K562 (cell line): ENCODE measurements around the gene MRPL33. TPM values are rescaled to one million over a fixed set of nuclear protein-coding genes. Genes with fewer than 3 reads are reported as not detected.

Source experiments
- ATAC-seq: fragments of 200-7000 bp; cut with Tn5 transposase; 3 replicates; pipeline ENCODE4 v1.9.1; 2020; ENCODE audit warnings: moderate library complexity
- BruUV-seq: library from RNA; stranded (reverse); fragments of 400-500 nt; replicated peaks from 2 replicates; lab custom pipeline; 2021; lab: Mats Ljungman, UMichigan
- CTCF ChIA-PET: fragments of 300-600 bp; formaldehyde crosslinking; extraction: SDS; loops from one replicate; lab custom pipeline; 2021; ENCODE audit warnings: low intra/inter-chr PET ratio; lab: Yijun Ruan, JAX
- POLR2A ChIA-PET: fragments of 300-600, 350-650 bp; sonication (Branson Sonifier 250); formaldehyde crosslinking; extraction: SDS; loops from one replicate; lab custom pipeline; 2021; ENCODE audit warnings: antibody characterized with exemption, inconsistent platforms; lab: Yijun Ruan, JAX
- DNase-seq, 4 experiments: peaks; one replicate each; pipeline versions ENCODE4 v3.0.0 to v3.0.0-alpha.2; 2011 to 2018; ENCODE audit warnings: low spot score in 3 of 4, mixed read lengths in 3 of 4; ENCODE audit errors: extremely low read depth in 1 of 4
- FAIRE-seq: peaks from 2 replicates; lab custom pipeline; 2011; peaks lifted over from hg19 to GRCh38; lab: Jason Lieb, UNC
- H2AFZ ChIP-seq: 2 replicates; pipeline ENCODE4 v1.6.0; 2011; ENCODE audit warnings: low read depth, low read length, control low read depth, inconsistent platforms
- H3K27ac ChIP-seq: fragments of 200-600 bp; 3 replicates; pipeline ENCODE4 v1.8.0; 2011; ENCODE audit warnings: low read depth, mild to moderate bottlenecking, control low read depth, inconsistent platforms, low read length, moderate library complexity, mixed read lengths; ENCODE audit errors: extremely low read depth
- H3K27me3 ChIP-seq, 2 experiments: fragments of 300-600 bp in 1 of 2; 2 replicates in 1 of 2; 3 replicates in 1 of 2; pipeline versions ENCODE4 v1.6.0 to v1.8.0; 2011; ENCODE audit warnings: inconsistent platforms in 2 of 2, low read length in 2 of 2, mild to moderate bottlenecking in 1 of 2, mixed read lengths in 1 of 2, moderate library complexity in 1 of 2; ENCODE audit not compliant: control insufficient read depth in 2 of 2, insufficient read depth in 2 of 2
- H3K36me3 ChIP-seq: fragments of 300-600 bp; 3 replicates; pipeline ENCODE4 v1.8.0; 2011; ENCODE audit warnings: mild to moderate bottlenecking, low read length, inconsistent platforms; ENCODE audit not compliant: control insufficient read depth, insufficient read depth
- H3K4me1 ChIP-seq, 2 experiments: fragments of 200-600 bp in 1 of 2; replicated peaks in 1 of 2; 2 replicates in 1 of 2; 3 replicates in 1 of 2; pipeline versions ENCODE4 v1.5.1 to v1.8.0; 2011; ENCODE audit warnings: inconsistent platforms in 2 of 2, low read length in 2 of 2, mild to moderate bottlenecking in 1 of 2, mixed read lengths in 1 of 2, moderate library complexity in 1 of 2; ENCODE audit not compliant: control insufficient read depth in 2 of 2, insufficient read depth in 2 of 2
- H3K4me2 ChIP-seq: 2 replicates; pipeline ENCODE4 v1.6.1; 2011; ENCODE audit warnings: low read length, control low read depth, inconsistent platforms, mixed read lengths; ENCODE audit not compliant: insufficient read depth
- H3K4me3 ChIP-seq: fragments of 200-600 bp; sonication (generic), shearing (Covaris generic); 2 replicates; pipeline ENCODE4 v1.5.1; 2016; ENCODE audit warnings: control low read depth, inconsistent platforms
- H3K79me2 ChIP-seq: fragments of 200-600 bp; 3 replicates; pipeline ENCODE4 v1.8.0; 2011; ENCODE audit warnings: low read length, inconsistent platforms; ENCODE audit not compliant: control insufficient read depth, insufficient read depth
- H3K9ac ChIP-seq, 2 experiments: 2 replicates each; pipeline versions ENCODE4 v1.6.0 to v1.6.1; 2011; ENCODE audit warnings: low read depth in 2 of 2, low read length in 2 of 2, control low read depth in 1 of 2, inconsistent platforms in 1 of 2, mild to moderate bottlenecking in 1 of 2, mixed read lengths in 1 of 2; ENCODE audit not compliant: insufficient read depth in 1 of 2
- H3K9me1 ChIP-seq: one replicate; pipeline ENCODE4 v1.6.0; 2011; ENCODE audit warnings: inconsistent platforms, mild to moderate bottlenecking, low read length, moderate library complexity; ENCODE audit not compliant: control insufficient read depth, insufficient read depth
- H3K9me3 ChIP-seq: replicated peaks from 2 replicates; pipeline ENCODE4 v1.5.1; 2011; ENCODE audit warnings: low read depth, low read length, inconsistent platforms; ENCODE audit not compliant: control insufficient read depth, insufficient read depth
- H4K20me1 ChIP-seq: replicated peaks from 2 replicates; pipeline ENCODE4 v1.6.1; 2011; ENCODE audit warnings: low read length, inconsistent platforms, mixed read lengths; ENCODE audit not compliant: control insufficient read depth, insufficient read depth
- NONO ChIP-seq, 2 experiments: fragments of 200-400 bp in 1 of 2; fragments of 450-650 bp in 1 of 2; formaldehyde crosslinking in 1 of 2; IDR thresholded peaks; 2 replicates each; pipeline ENCODE4 v1.6.1; 2017; ENCODE audit warnings: low read depth in 2 of 2, mild to moderate bottlenecking in 2 of 2, moderate library complexity in 2 of 2, low read length in 1 of 2
- POLR2G ChIP-seq: fragments of 200-400 bp; formaldehyde crosslinking; IDR thresholded peaks from 2 replicates; pipeline ENCODE4 v1.6.1; 2017; ENCODE audit warnings: low read depth, mild to moderate bottlenecking, antibody characterized with exemption, low read length, moderate library complexity
- RFX1 ChIP-seq: fragments of 450-650 bp; IDR thresholded peaks from 2 replicates; pipeline ENCODE4 v1.6.1; 2016; ENCODE audit warnings: mild to moderate bottlenecking, moderate library complexity
- SMARCE1 ChIP-seq: fragments of 450-650 bp; IDR thresholded peaks from 2 replicates; pipeline ENCODE4 v1.7.1; 2016; ENCODE audit warnings: mild to moderate bottlenecking
- TAF7 ChIP-seq: fragments of 450-650 bp; IDR thresholded peaks from 2 replicates; pipeline ENCODE4 v1.6.1; 2016; ENCODE audit warnings: missing genetic modification characterization, missing compliant biosample characterization
- ZNF124 ChIP-seq: sonication (generic); formaldehyde crosslinking; IDR thresholded peaks from 2 replicates; pipeline ENCODE4 v1.8.1; 2022; ENCODE audit warnings: missing genetic modification reagents
- WGBS: fragments of 100-300 bp; shearing (Covaris generic); methylation state at CpG from one replicate; pipeline ENCODE4 v1.1.6; 2016; ENCODE audit warnings: low coverage, mixed read lengths; ENCODE audit not compliant: insufficient coverage; ENCODE audit errors: missing lambda C conversion rate; 5-methylcytosine and 5-hydroxymethylcytosine counted together
- in situ Hi-C: fragments of 300-500 bp; cut with MboI; formaldehyde crosslinking; loops from 4 replicates; pipeline ENCODE4 v1.15.0; 2018; ENCODE audit warnings: inconsistent platforms, mixed read lengths
- intact Hi-C: fragments of 100-400 bp; cut with micrococcal nuclease; formaldehyde crosslinking; loops from 2 replicates; pipeline ENCODE4 v1.14.2; 2022
- polyA plus RNA-seq, 8 experiments: library from polyadenylated mRNA; depleted of rRNA in 4 of 8; stranded (reverse) in 5 of 8; unstranded in 3 of 8; fragments of >200 nt; fragmentation: Nextera tagmentation in 2 of 8; fragmentation: Illumina TruSeq in 1 of 8; extraction: Ambion mirVana in 2 of 8; extraction: Trizol in 1 of 8; gene quantifications; 2 replicates each; pipeline versions ENCODE4 v1.2.1 to v1.2.3, GENCODE V29; 2011 to 2014; ENCODE audit warnings: inconsistent platforms in 1 of 8, missing spikeins in 1 of 8
- total RNA-seq, 7 experiments: library from RNA; depleted of rRNA in 6 of 7; stranded (reverse); fragments of >200 nt in 6 of 7; fragmentation: Illumina TruSeq in 2 of 7; extraction: Trizol in 2 of 7; gene quantifications; 2 replicates each; pipeline versions ENCODE4 v1.2.1 to v1.2.3, GENCODE V29; 2011 to 2021; ENCODE audit warnings: low replicate concordance in 1 of 7
- TF ChIP-seq, protein P1 (sequence below): fragments of 250-450 bp; sonication (Bioruptor Pico); IDR thresholded peaks from 2 replicates; pipeline ENCODE4 v1.4.0; 2020; ENCODE audit warnings: mild to moderate bottlenecking, moderate library complexity
- TF ChIP-seq, protein P2 (sequence below): fragments of 250-450 bp; sonication (Bioruptor Pico); IDR thresholded peaks from 2 replicates; pipeline ENCODE4 v1.4.0; 2020; ENCODE audit warnings: mild to moderate bottlenecking, moderate library complexity
- TF ChIP-seq, protein P3 (sequence below), 2 experiments: IDR thresholded peaks in 1 of 2; conservative IDR thresholded peaks in 1 of 2; 2 replicates each; pipeline ENCODE4 v1.6.1; 2016; ENCODE audit warnings: low read depth in 2 of 2, mild to moderate bottlenecking in 1 of 2, missing compliant biosample characterization in 1 of 2, missing genetic modification characterization in 1 of 2, moderate library complexity in 1 of 2
- TF ChIP-seq, protein P4 (sequence below): fragments of 450-650 bp; IDR thresholded peaks from one replicate; pipeline ENCODE4 v1.6.1; 2018; ENCODE audit warnings: mild to moderate bottlenecking, moderate library complexity; ENCODE audit not compliant: partially characterized antibody
- TF ChIP-seq, protein P5 (sequence below): IDR thresholded peaks from 2 replicates; pipeline ENCODE4 v1.6.1; 2016; ENCODE audit warnings: missing genetic modification characterization, missing compliant biosample characterization

MRPL33 gene
- total and polyA plus RNA-seq, 9 of the 15 experiments (the other 6 are each of a cell fraction or from before 2014, with no cell fraction given) = 68.3 to 338 (median 226) TPM

DNA sequence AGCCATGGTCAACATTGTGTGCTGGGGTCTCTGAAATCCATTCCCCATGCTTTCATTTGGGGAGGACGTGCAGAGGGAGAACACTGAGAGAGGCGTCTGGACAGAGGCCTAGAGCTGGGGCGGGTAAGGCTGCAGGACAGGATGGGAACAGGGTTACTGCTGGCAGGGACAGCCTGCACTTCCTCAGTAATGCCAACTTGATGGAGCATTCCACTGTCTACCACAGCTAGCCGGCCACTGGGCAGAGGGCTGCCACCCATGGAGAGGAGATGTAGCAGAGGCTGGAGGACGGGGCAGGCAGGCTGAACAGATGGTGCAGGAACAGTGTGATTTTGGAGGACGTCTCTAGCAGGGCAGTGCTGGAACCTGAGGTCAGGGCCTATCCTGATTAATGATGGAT is 29.3 kb downstream of the MRPL33 start:
- H3K4me2 ChIP-seq = no peak overlapping the region
- WGBS = 3% methylated on average over 6 of the region's 6 CpGs
- no peak for TF ChIP-seq ZNF124
- no peak for TF ChIP-seq RFX1
- TF ChIP-seq, protein P1, sequence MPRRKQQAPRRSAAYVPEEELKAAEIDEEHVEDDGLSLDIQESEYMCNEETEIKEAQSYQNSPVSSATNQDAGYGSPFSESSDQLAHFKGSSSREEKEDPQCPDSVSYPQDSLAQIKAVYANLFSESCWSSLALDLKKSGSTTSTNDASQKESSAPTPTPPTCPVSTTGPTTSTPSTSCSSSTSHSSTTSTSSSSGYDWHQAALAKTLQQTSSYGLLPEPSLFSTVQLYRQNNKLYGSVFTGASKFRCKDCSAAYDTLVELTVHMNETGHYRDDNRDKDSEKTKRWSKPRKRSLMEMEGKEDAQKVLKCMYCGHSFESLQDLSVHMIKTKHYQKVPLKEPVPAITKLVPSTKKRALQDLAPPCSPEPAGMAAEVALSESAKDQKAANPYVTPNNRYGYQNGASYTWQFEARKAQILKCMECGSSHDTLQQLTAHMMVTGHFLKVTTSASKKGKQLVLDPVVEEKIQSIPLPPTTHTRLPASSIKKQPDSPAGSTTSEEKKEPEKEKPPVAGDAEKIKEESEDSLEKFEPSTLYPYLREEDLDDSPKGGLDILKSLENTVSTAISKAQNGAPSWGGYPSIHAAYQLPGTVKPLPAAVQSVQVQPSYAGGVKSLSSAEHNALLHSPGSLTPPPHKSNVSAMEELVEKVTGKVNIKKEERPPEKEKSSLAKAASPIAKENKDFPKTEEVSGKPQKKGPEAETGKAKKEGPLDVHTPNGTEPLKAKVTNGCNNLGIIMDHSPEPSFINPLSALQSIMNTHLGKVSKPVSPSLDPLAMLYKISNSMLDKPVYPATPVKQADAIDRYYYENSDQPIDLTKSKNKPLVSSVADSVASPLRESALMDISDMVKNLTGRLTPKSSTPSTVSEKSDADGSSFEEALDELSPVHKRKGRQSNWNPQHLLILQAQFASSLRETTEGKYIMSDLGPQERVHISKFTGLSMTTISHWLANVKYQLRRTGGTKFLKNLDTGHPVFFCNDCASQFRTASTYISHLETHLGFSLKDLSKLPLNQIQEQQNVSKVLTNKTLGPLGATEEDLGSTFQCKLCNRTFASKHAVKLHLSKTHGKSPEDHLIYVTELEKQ (CRISPR knock-in tag) = no peak
- TF ChIP-seq, protein P2, sequence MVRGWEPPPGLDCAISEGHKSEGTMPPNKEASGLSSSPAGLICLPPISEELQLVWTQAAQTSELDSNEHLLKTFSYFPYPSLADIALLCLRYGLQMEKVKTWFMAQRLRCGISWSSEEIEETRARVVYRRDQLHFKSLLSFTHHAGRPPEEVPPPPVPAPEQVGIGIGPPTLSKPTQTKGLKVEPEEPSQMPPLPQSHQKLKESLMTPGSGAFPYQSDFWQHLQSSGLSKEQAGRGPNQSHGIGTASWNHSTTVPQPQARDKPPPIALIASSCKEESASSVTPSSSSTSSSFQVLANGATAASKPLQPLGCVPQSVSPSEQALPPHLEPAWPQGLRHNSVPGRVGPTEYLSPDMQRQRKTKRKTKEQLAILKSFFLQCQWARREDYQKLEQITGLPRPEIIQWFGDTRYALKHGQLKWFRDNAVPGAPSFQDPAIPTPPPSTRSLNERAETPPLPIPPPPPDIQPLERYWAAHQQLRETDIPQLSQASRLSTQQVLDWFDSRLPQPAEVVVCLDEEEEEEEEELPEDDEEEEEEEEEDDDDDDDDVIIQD (CRISPR knock-in tag) = no peak
- no peak for TF ChIP-seq POLR2G
- TF ChIP-seq, protein P3, sequence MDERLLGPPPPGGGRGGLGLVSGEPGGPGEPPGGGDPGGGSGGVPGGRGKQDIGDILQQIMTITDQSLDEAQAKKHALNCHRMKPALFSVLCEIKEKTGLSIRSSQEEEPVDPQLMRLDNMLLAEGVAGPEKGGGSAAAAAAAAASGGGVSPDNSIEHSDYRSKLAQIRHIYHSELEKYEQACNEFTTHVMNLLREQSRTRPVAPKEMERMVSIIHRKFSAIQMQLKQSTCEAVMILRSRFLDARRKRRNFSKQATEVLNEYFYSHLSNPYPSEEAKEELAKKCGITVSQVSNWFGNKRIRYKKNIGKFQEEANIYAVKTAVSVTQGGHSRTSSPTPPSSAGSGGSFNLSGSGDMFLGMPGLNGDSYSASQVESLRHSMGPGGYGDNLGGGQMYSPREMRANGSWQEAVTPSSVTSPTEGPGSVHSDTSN (CRISPR knock-in tag; IDR thresholded peaks at IDR 0.05; ENCODE audit: low read depth) = no peak
- TF ChIP-seq, protein P3 (tag; conservative IDR thresholded peaks at IDR 0.05; ENCODE audit: low read depth) = no peak
- TF ChIP-seq, protein P4, sequence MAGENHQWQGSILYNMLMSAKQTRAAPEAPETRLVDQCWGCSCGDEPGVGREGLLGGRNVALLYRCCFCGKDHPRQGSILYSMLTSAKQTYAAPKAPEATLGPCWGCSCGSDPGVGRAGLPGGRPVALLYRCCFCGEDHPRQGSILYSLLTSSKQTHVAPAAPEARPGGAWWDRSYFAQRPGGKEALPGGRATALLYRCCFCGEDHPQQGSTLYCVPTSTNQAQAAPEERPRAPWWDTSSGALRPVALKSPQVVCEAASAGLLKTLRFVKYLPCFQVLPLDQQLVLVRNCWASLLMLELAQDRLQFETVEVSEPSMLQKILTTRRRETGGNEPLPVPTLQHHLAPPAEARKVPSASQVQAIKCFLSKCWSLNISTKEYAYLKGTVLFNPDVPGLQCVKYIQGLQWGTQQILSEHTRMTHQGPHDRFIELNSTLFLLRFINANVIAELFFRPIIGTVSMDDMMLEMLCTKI = no peak
- TF ChIP-seq SMARCE1 = no peak
- TF ChIP-seq NONO (IDR thresholded peaks at IDR 0.05; ENCODE audit: low read depth in 2 of 2, low read length in 1 of 2) = no peak
- TF ChIP-seq, protein P5, sequence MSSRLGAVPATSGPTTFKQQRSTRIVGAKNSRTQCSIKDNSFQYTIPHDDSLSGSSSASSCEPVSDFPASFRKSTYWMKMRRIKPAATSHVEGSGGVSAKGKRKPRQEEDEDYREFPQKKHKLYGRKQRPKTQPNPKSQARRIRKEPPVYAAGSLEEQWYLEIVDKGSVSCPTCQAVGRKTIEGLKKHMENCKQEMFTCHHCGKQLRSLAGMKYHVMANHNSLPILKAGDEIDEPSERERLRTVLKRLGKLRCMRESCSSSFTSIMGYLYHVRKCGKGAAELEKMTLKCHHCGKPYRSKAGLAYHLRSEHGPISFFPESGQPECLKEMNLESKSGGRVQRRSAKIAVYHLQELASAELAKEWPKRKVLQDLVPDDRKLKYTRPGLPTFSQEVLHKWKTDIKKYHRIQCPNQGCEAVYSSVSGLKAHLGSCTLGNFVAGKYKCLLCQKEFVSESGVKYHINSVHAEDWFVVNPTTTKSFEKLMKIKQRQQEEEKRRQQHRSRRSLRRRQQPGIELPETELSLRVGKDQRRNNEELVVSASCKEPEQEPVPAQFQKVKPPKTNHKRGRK (tag) = no peak
- TF ChIP-seq TAF7 = no peak

More for the DNA sequence above, 29.3 kb downstream of the MRPL33 start:
- POLR2A ChIA-PET = no interaction called here
- no peak for FAIRE-seq
- intact Hi-C loops (no loop called here), in situ Hi-C loops (no loop called here)
- H3K9ac ChIP-seq = no peak overlapping the region
- DNase-seq = no peak
- H3K4me1 ChIP-seq = no peaks in the 10 kb centered on the region; a peak in 1 of 5 replicates
- no peak for ATAC-seq
- no TSS peak for BruUV-seq
- CTCF ChIA-PET = no interaction called here
- no peaks in the 10 kb centered on the region for H3K36me3 ChIP-seq
- H3K4me3 ChIP-seq = no peak overlapping the region
- no peaks in the 10 kb centered on the region for H3K9me3 ChIP-seq
- H3K9me1 ChIP-seq = no peaks in the 10 kb centered on the region
- no peaks in the 10 kb centered on the region for H3K79me2 ChIP-seq
- H2AFZ ChIP-seq = no peak overlapping the region
- no peaks in the 10 kb centered on the region; the same call in 1 of the 2 replicates for H4K20me1 ChIP-seq
- no peak overlapping the region for H3K27ac ChIP-seq
- peaks cover 18 to 46% of the 10 kb centered on the region in 2 experiments for H3K27me3 ChIP-seq
